Upper lobe of left lung (tissue), 4 donors: ENCODE results near the gene USH1C.

Experiments
- POLR2A ChIP-seq, 4 donors: fragments of 450-650 bp; IDR thresholded peaks; one replicate each; pipeline ENCODE4 v1.5.1; 2016 to 2017; ENCODE audit warnings: antibody characterized with exemption in 4 of 4, mild to moderate bottlenecking in 2 of 4
- POLR2AphosphoS5 ChIP-seq, 2 donors: sonication (generic); formaldehyde crosslinking; IDR thresholded peaks; one replicate each; pipeline ENCODE4 v1.5.1; 2017; ENCODE audit warnings: antibody characterized with exemption in 2 of 2
- TF ChIP-seq, protein P1 (sequence below), 6 experiments: fragments of 450-650 bp in 4 of 6; fragments of 200-600 bp in 2 of 6; sonication (generic) in 2 of 6; IDR thresholded peaks; one replicate each; pipeline ENCODE4 v1.5.1; 2016 to 2019; ENCODE audit warnings: antibody characterized with exemption in 6 of 6

DNA sequence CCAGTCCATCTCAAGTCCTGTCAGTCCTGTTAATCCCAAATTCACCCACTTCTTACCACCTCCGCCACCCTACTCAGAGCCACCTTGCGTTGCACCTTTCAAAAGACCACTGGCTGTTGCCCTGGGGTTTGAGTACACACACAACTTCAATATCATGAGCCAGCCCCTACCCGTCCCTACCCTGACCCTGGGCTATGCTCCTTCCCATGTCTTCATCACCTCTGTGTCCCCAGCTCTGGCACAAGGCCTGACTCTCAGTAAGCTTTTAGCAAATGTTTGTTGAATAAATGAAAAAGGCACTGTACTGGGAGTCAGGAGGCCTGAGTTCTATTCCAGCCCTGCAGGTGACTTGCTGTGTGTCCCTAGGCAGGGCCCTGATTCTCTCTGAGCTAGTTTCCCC, 29.3 kb upstream of the USH1C start:
- TF ChIP-seq, protein P1, sequence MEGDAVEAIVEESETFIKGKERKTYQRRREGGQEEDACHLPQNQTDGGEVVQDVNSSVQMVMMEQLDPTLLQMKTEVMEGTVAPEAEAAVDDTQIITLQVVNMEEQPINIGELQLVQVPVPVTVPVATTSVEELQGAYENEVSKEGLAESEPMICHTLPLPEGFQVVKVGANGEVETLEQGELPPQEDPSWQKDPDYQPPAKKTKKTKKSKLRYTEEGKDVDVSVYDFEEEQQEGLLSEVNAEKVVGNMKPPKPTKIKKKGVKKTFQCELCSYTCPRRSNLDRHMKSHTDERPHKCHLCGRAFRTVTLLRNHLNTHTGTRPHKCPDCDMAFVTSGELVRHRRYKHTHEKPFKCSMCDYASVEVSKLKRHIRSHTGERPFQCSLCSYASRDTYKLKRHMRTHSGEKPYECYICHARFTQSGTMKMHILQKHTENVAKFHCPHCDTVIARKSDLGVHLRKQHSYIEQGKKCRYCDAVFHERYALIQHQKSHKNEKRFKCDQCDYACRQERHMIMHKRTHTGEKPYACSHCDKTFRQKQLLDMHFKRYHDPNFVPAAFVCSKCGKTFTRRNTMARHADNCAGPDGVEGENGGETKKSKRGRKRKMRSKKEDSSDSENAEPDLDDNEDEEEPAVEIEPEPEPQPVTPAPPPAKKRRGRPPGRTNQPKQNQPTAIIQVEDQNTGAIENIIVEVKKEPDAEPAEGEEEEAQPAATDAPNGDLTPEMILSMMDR (IDR thresholded peaks at IDR 0.05): no peak
- TF ChIP-seq POLR2AphosphoS5 (IDR thresholded peaks at IDR 0.05): no peak
- TF ChIP-seq POLR2A (IDR thresholded peaks at IDR 0.05): no peak
